Femur (tissue), 1 donor: ENCODE results near the gene EEF2K.
A peak's percentile ranks its signal among the peaks of the same experiment; 100 is the strongest.
"Not testable (repeated sequence)": the region's sequence is repeated elsewhere in the genome, so short reads cannot be mapped to it uniquely, and the experiment has no call there.

Experiments
- DNase-seq: peaks from one replicate; pipeline ENCODE4 v3.0.0-alpha.2; 2017

Gene EEF2K

DNA sequence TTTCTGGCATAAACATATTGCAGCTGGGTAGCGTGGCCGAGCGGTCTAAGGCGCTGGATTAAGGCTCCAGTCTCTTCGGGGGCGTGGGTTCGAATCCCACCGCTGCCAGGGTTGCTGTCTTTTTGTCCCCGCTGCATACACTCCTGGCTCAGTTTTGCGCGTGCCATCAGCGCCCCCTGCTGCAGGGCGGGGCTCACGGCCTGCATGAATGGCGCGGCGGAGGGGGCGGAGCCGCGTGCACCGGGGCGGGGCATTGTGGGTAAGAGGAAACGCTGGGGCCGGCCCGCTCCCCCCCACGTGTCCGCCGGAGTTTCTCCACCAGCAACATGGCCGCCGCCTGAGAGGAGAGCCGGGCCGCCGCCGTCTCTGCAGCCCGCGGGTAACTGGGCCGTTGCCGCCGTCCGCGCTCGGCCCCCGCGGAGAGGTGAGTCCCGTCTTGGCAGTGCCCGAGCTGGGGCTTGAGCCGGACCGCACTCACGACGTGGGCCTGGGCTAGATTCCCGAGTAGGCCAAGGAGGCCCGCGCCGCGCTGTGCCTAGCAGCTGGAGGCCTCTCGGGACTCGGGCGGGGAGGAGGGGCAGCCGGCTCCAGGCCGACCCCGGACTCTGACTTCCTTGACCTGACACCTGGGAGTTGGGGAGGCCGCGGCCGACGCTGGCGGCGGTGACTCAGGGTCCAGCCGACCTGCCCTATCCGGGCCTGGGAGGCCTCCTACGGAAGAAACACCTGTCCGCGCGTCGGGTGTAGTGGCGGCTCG lies 91.2 kb downstream of the EEF2K start, which contains the start of gene POLR3E:
POLR3E (plus strand) TSS at position 296 of the 757 bp plus-strand sequence. CDS start 5,560 bp downstream, outside the sequence.
- DNase-seq: peak; percentile 100

GRCh38 chr16:22297871-22298733 lies 92.0 kb downstream of the EEF2K start:
- peak; percentile 90 for DNase-seq

DNA sequence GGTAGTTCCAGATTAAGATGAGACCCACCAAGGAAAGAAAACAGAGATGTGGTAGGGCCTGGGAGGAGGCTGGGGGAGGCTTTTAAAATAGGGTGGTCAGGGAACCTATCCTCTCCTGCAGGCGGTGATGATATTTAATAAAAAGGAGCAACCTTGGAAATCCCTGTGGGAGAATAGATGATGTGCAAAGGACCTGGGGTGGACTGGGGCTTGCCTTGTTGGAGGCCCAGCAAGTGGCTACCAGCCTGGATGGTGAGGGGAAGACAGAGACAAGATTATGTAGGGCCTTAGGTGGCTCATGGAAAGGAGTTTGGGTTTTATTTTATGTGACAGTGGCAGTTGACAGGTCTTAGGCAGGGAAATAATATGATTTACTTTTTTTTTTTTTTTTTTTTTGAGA lies 93.0 kb downstream of the EEF2K start:
- no peak for DNase-seq

DNA sequence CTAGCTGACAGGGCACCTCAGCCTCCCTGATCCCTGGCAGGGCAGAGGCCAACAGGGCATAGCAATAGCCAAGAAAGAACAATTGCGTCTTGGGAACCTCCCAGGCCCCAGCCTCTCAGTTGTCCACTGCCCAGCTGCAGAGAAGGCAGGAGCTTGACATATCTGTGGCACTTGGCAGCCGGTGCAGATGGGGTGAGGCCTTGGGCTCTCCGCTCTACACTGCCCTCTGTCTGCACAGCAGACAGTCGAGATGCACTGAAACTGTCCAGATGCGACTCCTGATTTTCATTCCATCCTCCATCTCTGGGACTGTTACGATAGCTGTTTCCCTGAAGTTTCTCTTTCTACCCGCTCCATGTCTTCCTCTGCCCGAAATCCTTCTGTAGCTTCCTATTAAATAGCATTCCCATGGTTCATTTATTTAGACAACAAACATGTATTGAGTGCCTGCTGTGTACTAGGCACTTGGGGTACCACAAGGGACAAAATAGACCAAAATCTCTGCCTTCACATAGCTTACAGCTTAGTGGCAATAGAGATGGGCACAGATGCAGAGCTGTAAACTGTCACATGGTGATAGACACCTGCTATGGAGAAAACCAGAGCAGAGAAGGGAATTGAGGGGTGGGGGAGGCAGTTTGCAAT lies 94.5 kb downstream of the EEF2K start:
- DNase-seq: peak; percentile 64

GRCh38 chr16:22301423-22301822 lies 95.3 kb downstream of the EEF2K start:
- DNase-seq: not testable (repeated sequence)

DNA sequence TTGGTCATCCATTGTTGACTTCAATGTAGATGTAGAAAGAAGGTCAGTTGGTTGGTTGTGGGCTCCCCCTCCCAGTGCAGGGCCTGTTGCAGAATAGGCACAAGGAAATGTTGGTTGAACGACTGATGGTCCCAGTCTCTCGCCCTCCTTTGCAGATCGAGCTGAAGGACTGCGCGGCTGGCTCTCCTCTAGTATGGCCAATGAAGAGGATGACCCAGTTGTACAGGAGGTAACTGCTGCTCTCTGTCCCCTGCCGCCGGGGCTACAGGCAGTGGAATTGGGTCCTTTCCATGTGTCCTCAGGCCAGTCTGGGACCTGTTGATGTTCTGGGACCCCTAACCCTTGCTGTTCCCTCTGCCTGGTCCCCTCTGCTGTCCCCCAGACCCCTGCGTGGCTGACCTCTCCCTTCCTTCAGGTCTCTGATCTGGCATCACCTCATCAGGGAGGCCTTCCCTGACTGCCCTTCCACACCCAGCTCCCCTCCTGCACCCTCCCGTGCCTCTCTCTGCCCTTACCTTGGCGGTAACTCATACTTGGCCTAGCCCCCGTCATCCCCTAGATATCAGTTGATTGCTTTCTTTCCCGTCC lies 96.8 kb downstream of the EEF2K start:
- no peak for DNase-seq

GRCh38 chr16:22304411-22304810 lies 98.3 kb downstream of the EEF2K start:
- DNase-seq: no peak

GRCh38 chr16:22306788-22307187 lies 100.7 kb downstream of the EEF2K start:
- no peak for DNase-seq

GRCh38 chr16:22307838-22308237 lies 101.8 kb downstream of the EEF2K start:
- no peak for DNase-seq

DNA sequence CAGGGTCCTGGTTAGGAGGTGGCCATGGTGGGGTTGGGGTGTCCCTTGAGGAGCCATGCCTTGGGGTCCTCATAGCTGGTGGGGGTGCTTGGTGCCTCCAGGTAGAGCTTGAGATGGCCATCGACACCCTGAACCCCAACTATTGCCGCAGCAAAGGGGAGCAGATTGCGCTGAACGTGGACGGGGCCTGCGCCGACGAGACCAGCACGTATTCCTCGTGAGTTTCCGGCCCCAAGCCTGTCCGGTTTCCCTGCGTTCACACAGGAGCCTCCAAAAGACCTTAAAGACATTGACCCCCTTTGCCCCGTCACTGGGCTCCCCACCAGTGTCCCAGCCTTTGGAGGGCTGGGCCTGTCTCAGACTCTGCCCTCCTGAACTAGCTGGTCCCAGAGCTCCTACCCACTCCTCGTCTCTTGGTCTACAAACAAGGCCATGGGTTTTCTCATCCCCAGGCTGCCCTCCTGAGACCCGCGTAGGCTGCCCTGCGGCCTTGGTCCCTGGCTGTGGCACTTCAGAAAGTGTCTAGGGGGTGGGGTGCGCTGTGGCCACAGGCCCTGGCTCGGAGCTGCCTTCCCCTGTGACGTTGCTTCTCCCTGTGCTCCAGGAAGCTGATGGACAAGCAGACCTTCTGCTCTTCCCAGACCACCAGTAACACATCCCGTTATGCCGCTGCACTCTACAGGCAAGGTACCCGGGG lies 102.9 kb downstream of the EEF2K start:
- DNase-seq: no peak

- no peak for DNase-seq
Measured at GRCh38 chr16:22311520-22311919, 105.4 kb downstream of the EEF2K start.

- peak; percentile 12 for DNase-seq
Measured at GRCh38 chr16:22312897-22313781, 107.1 kb downstream of the EEF2K start.

- no peak for DNase-seq
Measured at GRCh38 chr16:22313876-22314470, 107.9 kb downstream of the EEF2K start.

- no peak for DNase-seq
Measured at GRCh38 chr16:22314661-22315626, 108.9 kb downstream of the EEF2K start.

DNA sequence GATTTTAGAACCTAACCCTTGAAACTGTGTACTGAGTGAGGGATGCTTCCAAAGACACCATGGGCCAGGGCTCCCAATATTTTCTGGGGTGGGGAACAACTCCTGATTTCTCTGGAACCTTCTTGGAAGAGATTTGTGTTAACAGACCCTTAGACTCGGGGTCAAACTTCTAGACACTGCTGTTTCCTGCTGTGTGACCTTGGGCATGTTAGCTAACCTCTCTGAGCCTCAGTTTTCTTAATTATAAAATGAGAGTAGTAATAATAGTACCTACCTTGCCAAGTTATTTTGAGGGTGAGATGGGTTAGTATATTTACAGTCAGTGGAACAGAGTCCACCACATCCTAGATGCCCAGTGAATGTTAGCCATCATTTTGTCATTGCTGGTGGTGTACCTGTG lies 109.9 kb downstream of the EEF2K start:
- no peak for DNase-seq

DNA sequence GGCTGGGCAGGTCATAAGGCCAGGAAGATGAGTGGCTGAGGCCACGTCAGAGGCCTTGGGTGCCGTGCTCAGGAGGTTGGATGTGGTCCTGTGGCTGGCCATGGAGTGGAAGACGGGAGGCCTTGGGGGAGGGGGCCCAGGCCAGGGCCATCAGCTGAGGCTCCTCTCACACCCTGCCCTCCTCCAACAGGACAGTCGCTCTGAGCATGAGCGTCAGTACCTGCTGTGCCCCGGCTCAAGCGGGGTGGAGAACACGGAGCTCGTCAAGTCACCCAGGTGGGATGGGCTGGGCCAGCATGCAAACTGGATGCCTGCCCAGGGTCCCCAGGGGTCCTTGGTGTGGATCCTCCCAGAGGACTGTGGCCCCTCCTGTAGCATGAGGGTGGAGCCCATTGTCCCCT lies 110.3 kb downstream of the EEF2K start:
- DNase-seq: no peak

GRCh38 chr16:22317001-22317530 lies 111.0 kb downstream of the EEF2K start:
- DNase-seq: no peak

DNA sequence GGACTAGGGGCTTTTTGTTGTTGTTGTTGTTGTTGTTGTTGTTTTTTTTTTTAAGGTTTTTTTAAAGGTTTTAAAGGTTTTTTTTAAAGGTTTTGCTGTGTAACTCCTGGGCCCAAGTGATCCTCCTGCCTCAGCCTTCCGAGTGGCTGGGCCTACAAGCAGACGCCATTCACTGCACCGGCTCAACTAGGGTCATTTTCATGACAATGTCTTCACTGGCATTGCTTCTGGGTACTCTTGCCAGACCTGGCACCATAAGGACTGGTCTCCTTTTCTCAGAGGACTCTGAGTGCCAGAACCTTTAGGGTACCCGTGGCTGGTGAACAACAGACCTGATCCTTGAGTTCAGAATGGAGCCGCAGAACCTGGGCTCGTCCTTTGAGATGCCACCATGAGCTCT lies 111.5 kb downstream of the EEF2K start:
- DNase-seq: no peak

- no peak for DNase-seq
Measured at GRCh38 chr16:22318690-22319358, 112.7 kb downstream of the EEF2K start.
